ENCODE data around the gene MGAM2. TPM values are rescaled to one million over a fixed set of nuclear protein-coding genes. Genes with fewer than 3 reads are reported as not detected.

MGAM2 gene
- total RNA-seq, 2 experiments from 2014 or later: not detected

DNA sequence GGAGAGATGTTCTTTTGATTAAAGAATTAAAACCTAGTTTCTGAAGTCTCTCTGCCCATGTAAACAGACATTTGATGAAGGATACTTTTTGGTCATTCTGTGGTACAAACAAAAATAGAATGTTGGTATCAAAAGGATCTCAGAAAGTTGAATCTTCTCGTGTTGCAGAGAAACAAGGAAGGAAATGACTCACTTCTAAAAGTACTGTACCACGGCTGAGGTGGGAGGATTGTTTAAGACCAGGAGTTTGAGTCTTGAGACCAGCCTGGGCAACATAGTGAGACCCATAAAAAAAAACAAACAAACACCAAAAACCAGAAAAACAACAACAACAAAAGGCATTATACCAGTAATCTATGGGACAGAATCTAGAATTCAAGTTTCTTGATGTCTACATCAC is 76.6 kb downstream of the MGAM2 start:
- Mint-ChIP-seq H3K27me3 (peaks cover 10% of the 10 kb centered on the region), H3K4me3 (no peak overlapping the region), H3K9me3 (no peaks in the 10 kb centered on the region), H3K27ac (no peak overlapping the region), H3K36me3 (ENCODE audit: low read depth) (no peaks in the 10 kb centered on the region), H3K4me1 (ENCODE audit: low read depth) (peaks cover 5% of the 10 kb centered on the region)
- POLR2A ChIA-PET: no interaction called here
- no peak for ATAC-seq
- no peak for DNase-seq
- TF ChIP-seq, protein P1, sequence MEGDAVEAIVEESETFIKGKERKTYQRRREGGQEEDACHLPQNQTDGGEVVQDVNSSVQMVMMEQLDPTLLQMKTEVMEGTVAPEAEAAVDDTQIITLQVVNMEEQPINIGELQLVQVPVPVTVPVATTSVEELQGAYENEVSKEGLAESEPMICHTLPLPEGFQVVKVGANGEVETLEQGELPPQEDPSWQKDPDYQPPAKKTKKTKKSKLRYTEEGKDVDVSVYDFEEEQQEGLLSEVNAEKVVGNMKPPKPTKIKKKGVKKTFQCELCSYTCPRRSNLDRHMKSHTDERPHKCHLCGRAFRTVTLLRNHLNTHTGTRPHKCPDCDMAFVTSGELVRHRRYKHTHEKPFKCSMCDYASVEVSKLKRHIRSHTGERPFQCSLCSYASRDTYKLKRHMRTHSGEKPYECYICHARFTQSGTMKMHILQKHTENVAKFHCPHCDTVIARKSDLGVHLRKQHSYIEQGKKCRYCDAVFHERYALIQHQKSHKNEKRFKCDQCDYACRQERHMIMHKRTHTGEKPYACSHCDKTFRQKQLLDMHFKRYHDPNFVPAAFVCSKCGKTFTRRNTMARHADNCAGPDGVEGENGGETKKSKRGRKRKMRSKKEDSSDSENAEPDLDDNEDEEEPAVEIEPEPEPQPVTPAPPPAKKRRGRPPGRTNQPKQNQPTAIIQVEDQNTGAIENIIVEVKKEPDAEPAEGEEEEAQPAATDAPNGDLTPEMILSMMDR (IDR thresholded peaks at IDR 0.05): no peak
- CTCF ChIA-PET: no interaction called here
- intact Hi-C loops (cut with micrococcal nuclease): loop anchor here (2.0 kb wide), 1 partner anchor 211 kb away; no protein-coding TSS in a partner anchor

DNA sequence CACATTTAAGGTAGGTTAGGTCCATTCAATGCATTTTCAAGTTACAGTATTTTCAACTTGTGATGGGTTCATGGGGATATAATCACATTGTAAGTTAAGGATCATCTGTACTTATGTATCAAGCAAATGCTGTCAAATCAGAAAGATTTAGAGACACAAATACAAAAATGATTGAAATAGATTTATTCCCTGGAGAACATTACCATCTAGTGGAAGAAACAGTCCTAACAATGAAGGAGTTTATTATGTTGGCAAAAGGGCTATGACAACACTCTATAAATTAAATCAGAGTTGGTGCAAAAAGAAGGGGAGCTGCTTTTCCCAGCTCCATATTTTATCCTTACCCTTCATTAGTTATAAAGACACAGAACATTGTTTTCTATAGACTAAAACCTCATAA is 77.3 kb downstream of the MGAM2 start:
- intact Hi-C loops (cut with micrococcal nuclease): loop anchor here (2.0 kb wide), 1 partner anchor 212 kb away; no protein-coding TSS in a partner anchor
- POLR2A ChIA-PET: no interaction called here
- Mint-ChIP-seq H3K4me3 (no peak overlapping the region), H3K27me3 (peaks cover 14% of the 10 kb centered on the region), H3K4me1 (ENCODE audit: low read depth) (peaks cover 5% of the 10 kb centered on the region), H3K9me3 (no peaks in the 10 kb centered on the region), H3K36me3 (ENCODE audit: low read depth) (no peaks in the 10 kb centered on the region), H3K27ac (no peak overlapping the region)
- DNase-seq: no peak
- TF ChIP-seq, protein P1 (IDR thresholded peaks at IDR 0.05): no peak
- CTCF ChIA-PET: interaction anchor here (0.7 kb wide), 1 partner anchor 1159 kb away, joined by 3 read pairs; no protein-coding TSS in a partner anchor
- no peak for ATAC-seq

DNA sequence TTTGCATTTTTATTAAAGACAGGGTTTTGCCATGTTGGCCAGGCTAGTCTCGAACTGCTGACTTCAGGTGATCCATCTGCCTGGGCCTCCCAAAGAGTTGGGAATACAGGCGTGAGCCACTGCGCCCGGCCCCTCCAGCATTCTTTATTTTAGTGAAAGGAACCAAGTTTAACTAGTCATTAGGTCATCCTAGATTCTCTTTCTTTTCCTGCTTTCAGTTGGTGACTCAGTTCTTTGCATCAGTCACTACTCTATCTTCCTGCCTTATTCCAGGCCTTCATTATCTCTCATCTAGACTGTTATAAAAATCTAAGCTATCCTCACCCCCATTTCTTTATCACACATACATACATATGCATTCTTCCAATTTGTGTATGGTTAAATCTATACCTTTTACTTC is 82.7 kb downstream of the MGAM2 start:
- Mint-ChIP-seq H3K4me3 (no peak overlapping the region), H3K27ac (no peak overlapping the region), H3K27me3 (peaks cover 14% of the 10 kb centered on the region), H3K36me3 (ENCODE audit: low read depth) (no peaks in the 10 kb centered on the region), H3K9me3 (no peaks in the 10 kb centered on the region), H3K4me1 (ENCODE audit: low read depth) (no peaks in the 10 kb centered on the region)
- ChIA-PET CTCF (interaction anchor here (0.9 to 1.3 kb wide), 2 partner anchors 9 to 218 kb away, joined by 3 read pairs; no protein-coding TSS in a partner anchor), POLR2A (no interaction called here)
- TF ChIP-seq, protein P1 (IDR thresholded peaks at IDR 0.05): no peak
- DNase-seq (no peak), ATAC-seq (no peak)
- intact Hi-C loops (cut with micrococcal nuclease): no loop called here

DNA sequence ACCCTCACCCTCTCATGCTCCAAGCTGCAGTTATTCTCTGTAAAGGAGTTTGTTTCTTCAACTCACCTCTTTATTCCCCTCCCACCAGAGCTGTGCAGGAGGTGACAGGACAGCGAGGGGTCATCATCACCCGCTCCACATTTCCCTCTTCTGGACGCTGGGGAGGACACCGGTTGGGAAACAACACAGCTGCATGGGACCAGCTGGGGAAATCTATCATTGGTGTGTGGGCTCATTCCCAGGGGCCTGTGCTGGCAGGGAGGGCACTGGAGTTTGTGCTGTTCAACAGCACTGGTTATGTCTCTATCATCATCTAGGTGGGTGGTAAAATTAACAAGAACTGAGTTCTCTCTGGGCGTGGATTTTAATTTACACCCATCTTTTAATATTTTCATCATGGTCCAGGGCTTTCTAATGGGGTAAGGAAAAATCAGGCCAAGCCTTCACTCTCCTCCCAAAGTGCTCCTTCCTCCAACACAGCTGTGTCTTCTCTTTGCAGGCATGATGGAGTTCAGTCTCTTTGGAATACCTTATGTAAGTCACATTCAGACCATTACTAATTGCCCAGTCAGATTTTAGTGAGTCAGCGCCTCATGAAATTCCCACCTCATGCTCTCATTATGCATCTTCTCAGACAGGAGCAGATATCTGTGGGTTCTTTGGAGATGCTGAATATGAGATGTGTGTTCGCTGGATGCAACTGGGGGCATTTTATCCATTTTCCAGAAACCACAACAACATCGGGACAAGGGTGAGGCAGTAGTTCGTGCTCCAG is 84.7 kb downstream of the MGAM2 start:
- Mint-ChIP-seq H3K4me3 (no peak overlapping the region), H3K9me3 (no peaks in the 10 kb centered on the region), H3K27ac (no peak overlapping the region), H3K4me1 (ENCODE audit: low read depth) (no peaks in the 10 kb centered on the region), H3K36me3 (ENCODE audit: low read depth) (no peaks in the 10 kb centered on the region), H3K27me3 (peaks cover 13% of the 10 kb centered on the region)
- DNase-seq (no peak), ATAC-seq (no peak)
- ChIA-PET POLR2A (no interaction called here), CTCF (interaction anchor here (1.0 kb wide), 1 partner anchor 220 kb away, joined by 4 read pairs; no protein-coding TSS in a partner anchor)
- intact Hi-C loops (cut with micrococcal nuclease): no loop called here
- TF ChIP-seq, protein P1 (IDR thresholded peaks at IDR 0.05): no peak

DNA sequence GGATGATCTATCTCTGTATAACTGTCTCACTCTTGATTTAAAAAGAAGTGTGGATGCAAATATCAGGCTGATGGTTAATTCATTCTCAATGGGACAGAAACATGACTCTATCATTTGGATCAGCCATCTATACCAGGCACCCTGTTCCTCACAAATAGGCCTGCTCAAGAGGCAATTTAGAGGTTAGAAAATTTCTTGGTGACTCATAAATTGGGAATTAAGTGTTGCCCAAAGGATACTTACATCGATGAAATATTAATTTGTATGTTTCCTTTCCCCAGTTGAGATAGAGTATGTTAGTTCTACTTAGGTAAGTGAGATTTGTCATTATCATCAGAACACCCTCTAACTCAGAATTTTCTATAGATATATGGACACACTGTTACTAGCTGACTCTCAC is 88.7 kb downstream of the MGAM2 start:
- ATAC-seq (no peak), DNase-seq (no peak)
- Mint-ChIP-seq H3K36me3 (ENCODE audit: low read depth) (no peaks in the 10 kb centered on the region), H3K9me3 (no peaks in the 10 kb centered on the region), H3K4me3 (no peak overlapping the region), H3K27ac (no peak overlapping the region), H3K27me3 (peaks cover 11% of the 10 kb centered on the region), H3K4me1 (ENCODE audit: low read depth) (no peaks in the 10 kb centered on the region)
- CTCF ChIA-PET: no interaction called here
- TF ChIP-seq, protein P1 (IDR thresholded peaks at IDR 0.05): no peak
- POLR2A ChIA-PET: no interaction called here
- intact Hi-C loops (cut with micrococcal nuclease): no loop called here
